GM18502 (cell line): ENCODE data around the gene TSHZ2.

Source experiments
- ATAC-seq: cut with Tn5 transposase; IDR thresholded peaks from one replicate; pipeline ENCODE4 v1.9.1; 2021; ENCODE audit warnings: mild to moderate bottlenecking; ENCODE audit not compliant: unreplicated experiment, poor library complexity

TSHZ2 gene, protein sequence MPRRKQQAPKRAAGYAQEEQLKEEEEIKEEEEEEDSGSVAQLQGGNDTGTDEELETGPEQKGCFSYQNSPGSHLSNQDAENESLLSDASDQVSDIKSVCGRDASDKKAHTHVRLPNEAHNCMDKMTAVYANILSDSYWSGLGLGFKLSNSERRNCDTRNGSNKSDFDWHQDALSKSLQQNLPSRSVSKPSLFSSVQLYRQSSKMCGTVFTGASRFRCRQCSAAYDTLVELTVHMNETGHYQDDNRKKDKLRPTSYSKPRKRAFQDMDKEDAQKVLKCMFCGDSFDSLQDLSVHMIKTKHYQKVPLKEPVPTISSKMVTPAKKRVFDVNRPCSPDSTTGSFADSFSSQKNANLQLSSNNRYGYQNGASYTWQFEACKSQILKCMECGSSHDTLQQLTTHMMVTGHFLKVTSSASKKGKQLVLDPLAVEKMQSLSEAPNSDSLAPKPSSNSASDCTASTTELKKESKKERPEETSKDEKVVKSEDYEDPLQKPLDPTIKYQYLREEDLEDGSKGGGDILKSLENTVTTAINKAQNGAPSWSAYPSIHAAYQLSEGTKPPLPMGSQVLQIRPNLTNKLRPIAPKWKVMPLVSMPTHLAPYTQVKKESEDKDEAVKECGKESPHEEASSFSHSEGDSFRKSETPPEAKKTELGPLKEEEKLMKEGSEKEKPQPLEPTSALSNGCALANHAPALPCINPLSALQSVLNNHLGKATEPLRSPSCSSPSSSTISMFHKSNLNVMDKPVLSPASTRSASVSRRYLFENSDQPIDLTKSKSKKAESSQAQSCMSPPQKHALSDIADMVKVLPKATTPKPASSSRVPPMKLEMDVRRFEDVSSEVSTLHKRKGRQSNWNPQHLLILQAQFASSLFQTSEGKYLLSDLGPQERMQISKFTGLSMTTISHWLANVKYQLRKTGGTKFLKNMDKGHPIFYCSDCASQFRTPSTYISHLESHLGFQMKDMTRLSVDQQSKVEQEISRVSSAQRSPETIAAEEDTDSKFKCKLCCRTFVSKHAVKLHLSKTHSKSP (N-terminal part only)

GRCh38 chr20:52972190-52972937 lies at the start of gene TSHZ2:
Gene TSHZ2, plus strand, starts transcription at chr20:52972358. Its CDS starts 936 bp downstream, at chr20:52973294.
- ATAC-seq, result no peak

DNA sequence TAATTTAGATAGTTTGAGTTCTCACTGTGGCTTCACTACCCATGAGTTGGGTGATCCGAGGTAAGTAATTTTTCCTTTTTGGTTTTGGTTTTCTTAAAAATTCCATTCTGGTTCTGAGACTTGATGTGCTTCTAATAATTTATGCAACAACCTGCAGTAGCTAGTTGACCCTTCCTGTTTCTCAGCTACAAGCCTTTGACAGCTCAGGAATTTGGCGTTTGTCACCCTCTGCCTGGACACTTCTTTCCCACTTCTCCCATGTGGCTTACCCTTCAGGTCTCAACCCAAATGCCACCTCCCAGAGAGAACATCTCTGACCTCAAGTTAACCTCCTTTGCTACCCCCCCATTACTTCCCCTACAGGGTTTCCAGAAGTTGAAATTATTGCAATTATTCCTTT lies 49.7 kb upstream of the TSHZ2 start:
- no peak for ATAC-seq

GRCh38 chr20:52923123-52923937 lies 48.8 kb upstream of the TSHZ2 start:
- no peak for ATAC-seq

- no peak for ATAC-seq
Observed at GRCh38 chr20:52924411-52925271, 47.5 kb upstream of the TSHZ2 start.

DNA sequence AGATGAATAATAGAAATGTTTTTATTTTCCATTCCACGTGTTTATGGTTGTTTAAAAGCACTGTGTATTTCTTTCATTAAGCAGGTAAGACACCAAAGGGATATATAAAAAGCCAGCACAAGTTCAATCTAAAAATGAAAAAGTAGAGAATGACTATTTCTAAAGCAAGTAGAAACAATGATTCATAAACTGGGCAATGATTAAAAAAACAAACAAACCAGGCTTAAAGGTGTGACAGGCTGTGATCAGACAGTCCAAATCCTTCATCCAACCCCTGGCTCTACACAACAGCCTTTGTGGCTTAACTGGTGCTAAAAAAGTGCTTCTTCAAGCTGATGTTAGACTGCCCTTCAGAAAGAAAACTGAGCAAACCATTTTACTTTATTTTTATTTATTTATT lies 45.7 kb upstream of the TSHZ2 start:
- no peak for ATAC-seq

DNA sequence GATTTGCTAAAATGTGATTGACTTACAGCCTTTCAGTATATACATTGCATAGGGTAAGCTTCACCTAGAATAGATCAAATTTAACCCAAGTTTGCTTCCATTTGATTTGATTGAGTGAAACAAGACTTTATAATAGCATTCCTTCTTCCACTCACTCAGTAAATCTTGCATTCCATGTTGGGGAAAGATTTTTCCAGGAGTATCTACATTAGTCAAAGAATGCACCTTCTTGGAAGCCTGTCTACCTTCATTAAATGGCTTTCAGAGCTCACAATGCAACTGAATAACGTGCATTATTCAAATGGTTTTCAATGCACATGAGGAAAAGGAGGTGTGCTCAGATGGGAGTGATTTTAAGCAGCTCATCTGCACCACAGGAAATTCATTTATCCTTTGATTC lies 38.3 kb upstream of the TSHZ2 start:
- no peak for ATAC-seq

DNA sequence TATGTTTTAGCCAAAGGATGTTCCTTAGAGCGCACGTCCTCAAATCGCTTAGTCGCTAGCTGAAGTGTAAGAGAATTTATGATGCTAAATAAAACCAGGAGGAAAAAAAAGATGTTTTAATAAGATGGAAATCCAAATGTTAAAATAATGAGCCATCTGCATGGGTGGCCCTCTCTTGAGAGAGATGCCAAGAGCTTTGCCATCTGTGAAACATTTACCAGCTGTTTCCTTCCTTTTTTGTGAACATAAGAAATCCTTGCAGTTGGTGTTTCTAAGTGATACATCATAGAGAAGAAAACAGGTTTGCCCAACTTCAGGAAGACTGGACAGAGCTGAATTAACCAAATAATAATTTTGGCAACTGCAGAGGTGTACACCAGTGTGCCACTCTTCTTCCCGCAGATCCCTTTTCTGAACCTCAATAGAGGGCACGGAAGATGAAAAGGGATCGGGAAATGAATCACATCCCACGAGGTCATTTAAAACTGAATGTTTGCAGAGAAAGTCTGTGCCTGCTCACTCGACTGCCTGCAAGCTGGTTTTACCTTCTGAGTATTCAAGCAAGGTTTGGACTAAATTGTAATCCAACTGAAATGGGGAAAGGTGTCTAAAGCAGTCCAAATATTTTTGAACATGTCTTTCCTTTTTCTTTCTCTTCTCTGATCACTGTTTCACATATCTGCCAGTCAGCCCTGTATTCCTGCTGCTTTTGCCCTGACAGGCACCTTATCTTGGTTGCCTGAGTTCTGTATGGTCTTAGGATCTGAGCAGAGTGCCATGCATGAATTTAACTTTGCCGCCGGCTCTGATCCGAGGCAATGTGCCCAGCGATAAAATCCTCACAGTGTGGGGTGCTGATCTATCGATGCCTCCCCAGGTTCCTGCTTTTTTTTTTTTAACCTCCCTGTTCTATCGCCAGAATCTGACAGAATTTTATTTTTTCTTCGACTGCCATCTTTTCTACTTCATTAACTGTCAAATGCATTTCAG lies 35.5 kb upstream of the TSHZ2 start:
- no peak for ATAC-seq

- ATAC-seq, result no peak
Observed at GRCh38 chr20:52937591-52938100, 34.5 kb upstream of the TSHZ2 start.

DNA sequence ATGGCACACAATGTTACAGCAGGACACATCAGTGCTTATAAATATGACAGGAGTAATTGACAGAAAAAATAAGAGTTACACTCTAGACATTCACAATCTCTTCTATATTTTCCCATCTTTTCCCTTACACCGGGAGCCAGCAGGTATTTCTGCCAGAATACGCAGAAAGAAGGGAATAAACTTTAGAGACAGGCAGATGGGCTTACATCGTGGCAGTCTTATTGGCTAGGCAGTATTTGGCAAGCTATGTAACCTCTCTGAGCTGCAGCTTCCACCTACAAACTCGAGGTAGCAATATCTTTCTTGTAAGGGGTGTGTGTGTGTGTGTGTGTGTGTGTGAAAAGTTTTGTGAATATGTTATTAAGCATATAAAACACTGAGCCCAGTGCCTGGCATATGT lies 33.0 kb upstream of the TSHZ2 start:
- no peak for ATAC-seq

DNA sequence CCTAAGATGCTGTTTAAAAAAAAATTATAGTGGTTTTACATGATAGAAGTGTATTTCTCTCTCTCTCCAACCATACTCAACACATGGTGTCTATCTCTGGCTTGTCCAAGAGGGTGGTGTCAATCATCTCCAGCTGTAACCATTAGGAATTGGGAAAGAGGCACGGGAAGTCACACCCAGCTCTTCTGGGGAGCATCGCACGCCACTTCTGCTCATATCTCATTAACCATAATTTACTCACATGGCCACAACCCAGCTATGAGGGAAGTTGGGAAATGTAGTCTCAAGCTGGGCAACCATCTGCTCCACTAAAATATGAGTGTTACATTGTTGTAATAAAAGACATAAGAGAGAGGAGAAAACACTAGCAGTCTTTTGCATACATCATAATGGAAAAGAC lies 30.4 kb upstream of the TSHZ2 start:
- no peak for ATAC-seq

- no peak for ATAC-seq
Observed at GRCh38 chr20:52943185-52943841, 28.8 kb upstream of the TSHZ2 start.

DNA sequence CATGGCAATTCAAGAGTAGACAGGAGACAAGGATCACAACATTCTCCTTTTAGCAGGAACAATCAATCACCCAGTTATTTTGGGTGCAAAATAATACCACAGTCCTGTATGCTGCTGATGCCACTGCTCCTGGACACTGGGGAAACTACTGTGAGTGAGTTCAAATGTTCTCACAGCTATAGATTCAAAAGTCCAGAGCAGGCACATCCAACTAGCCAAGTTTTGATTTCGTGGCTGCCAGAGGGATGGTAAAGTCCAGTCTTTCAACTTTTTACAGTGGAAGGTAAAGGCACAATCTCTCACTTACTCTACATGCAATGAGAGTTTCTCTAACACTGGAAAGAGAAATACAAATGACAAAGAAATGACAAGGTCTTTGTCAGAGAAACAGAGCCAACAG lies 26.9 kb upstream of the TSHZ2 start:
- no peak for ATAC-seq

DNA sequence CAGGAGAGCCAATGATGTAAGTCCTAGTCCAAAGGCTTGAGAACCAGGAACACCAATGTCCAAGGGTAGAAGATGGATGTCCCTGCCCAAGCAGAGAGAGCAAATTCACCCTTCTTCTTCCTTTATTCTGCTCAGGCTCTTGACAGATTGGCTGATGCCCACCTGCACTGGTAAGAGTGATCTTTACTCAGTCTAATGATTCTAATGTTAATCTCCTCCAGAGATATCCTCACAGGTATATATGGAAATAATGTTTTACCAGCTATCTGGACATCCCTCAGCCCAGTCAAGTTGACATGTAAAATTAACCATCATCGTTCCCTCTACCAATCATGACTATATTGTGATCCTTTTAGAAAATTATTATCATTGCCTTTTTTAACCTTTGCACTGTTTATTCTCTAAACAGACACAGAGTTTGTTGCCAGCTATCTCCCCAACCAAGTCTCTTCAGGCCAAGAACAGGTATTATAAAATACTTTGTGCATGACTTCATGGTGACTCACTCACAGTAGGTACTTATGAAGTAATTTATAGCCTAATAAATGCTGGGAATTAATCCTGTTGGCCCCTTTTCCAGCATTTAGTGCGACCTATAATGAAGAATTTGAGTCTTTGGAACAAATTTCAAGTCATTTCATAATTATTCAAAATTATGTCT lies 26.2 kb upstream of the TSHZ2 start:
- ATAC-seq, result no peak

DNA sequence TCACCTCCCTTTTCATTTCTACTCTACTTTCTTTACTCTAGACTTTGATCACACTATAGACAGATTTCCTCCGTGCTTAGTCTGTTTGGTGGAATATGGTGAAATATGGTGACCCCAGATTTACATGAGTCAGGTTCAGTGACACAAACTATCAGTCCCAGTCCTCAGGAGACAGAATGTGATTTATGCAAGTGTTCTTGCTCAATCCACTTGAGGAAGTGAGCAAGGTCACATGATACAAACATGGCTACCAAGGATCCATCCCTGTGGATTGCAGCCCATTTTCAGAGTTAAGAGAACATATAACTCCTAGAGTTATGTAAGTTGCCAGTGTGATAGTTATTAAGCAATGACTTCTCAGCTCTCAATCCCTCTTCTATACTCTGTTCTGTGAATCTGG lies 23.7 kb upstream of the TSHZ2 start:
- no peak for ATAC-seq

- ATAC-seq, result no peak
Observed at GRCh38 chr20:52953020-52953419, 19.1 kb upstream of the TSHZ2 start.

GRCh38 chr20:52954849-52955248 lies 17.3 kb upstream of the TSHZ2 start:
- no peak for ATAC-seq
